ENCODE data around the gene DNAAF1.
"Not testable (repeated sequence)": the region's sequence is repeated elsewhere in the genome, so short reads cannot be mapped to it uniquely, and the experiment has no call there.

The DNAAF1 gene

DNA sequence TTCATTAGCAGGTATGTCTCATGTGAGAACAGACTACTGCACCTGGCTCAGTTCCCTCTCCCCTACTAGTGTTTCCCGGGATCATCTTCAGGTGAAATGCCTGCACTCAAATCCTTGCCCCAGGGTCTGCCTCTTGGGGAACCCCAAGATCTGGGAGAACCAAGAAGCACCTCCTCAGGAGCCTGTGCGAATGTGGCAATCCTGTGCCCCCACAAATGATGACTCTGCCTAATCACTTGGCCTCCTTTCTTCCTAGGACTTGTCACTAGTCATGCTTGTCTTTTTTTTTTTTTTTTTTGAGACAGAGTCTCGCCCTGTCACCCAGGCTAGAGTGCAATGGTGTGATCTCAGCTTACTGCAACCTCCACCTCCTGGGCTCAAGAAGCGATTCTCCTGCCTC, 67.5 kb downstream of the DNAAF1 start:
- no peak overlapping the region for H3K27ac ChIP-seq (ENCODE audit: low read length)
- H3K36me3 ChIP-seq (ENCODE audit: insufficient read depth, low read length), result no peaks in the 10 kb centered on the region
- H3K9me3 ChIP-seq (ENCODE audit: insufficient read depth, low read length, severe bottlenecking), result no peaks in the 10 kb centered on the region
- ATAC-seq (ENCODE audit: insufficient read depth, low read depth) (no peak), DNase-seq (no peak)
- no peak for TF ChIP-seq EZH2 (IDR thresholded peaks at IDR 0.05; ENCODE audit: borderline replicate concordance, low read depth, low read length, severe bottlenecking)
- TF ChIP-seq, protein P1, sequence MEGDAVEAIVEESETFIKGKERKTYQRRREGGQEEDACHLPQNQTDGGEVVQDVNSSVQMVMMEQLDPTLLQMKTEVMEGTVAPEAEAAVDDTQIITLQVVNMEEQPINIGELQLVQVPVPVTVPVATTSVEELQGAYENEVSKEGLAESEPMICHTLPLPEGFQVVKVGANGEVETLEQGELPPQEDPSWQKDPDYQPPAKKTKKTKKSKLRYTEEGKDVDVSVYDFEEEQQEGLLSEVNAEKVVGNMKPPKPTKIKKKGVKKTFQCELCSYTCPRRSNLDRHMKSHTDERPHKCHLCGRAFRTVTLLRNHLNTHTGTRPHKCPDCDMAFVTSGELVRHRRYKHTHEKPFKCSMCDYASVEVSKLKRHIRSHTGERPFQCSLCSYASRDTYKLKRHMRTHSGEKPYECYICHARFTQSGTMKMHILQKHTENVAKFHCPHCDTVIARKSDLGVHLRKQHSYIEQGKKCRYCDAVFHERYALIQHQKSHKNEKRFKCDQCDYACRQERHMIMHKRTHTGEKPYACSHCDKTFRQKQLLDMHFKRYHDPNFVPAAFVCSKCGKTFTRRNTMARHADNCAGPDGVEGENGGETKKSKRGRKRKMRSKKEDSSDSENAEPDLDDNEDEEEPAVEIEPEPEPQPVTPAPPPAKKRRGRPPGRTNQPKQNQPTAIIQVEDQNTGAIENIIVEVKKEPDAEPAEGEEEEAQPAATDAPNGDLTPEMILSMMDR (IDR thresholded peaks at IDR 0.05; ENCODE audit: borderline replicate concordance, extremely low read depth, low read length, poor library complexity, severe bottlenecking), result no peak
- no peaks in the 10 kb centered on the region for H3K79me2 ChIP-seq (ENCODE audit: insufficient read depth, low read length)
- H3K4me3 ChIP-seq (ENCODE audit: low read depth in 1 of 2, low read length in 2 of 2), result no peak overlapping the region
- H3K9ac ChIP-seq (ENCODE audit: low read depth, low read length), result no peak overlapping the region
- H3K4me2 ChIP-seq (ENCODE audit: insufficient read depth, low read length), result no peak overlapping the region
- H4K20me1 ChIP-seq (ENCODE audit: insufficient read depth, low read length), result peaks cover 2% of the 10 kb centered on the region; the same call in 1 of the 2 replicates
- H3K27me3 ChIP-seq (ENCODE audit: insufficient read depth, low read length, poor library complexity), result no peaks in the 10 kb centered on the region
- H2AFZ ChIP-seq (ENCODE audit: low read depth, low read length), result no peak overlapping the region
- H3K4me1 ChIP-seq (ENCODE audit: insufficient read depth, low read length), result no peaks in the 10 kb centered on the region

DNA sequence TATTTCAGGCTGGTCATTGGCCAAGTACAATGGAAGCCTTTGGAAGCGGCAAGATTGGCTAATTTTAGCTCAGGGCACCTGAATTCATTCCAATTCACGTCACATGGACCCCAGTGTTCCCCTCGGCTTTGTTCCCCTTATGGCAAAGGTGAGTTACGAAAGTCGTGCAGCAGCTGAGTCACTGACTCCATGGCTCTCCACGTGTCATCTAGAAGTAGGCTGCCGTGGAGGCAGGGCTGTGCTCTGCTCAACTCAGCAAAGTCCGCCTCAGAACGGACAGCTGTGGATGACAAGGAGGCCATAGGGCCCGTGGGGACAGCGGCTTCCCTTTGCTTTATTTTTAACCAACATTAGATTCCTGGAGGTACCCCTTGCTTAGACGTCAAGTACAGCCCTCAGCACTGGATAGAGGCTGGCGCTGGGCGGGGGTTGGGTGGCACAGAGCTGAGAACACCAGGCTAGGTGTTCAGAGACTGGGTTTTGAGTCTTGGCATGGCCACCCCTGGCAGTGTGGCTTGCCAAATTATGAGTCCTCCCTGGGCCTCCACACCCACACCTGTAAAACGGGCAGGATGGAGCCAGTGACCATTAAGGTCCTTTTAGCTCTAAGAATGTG, 69.5 kb downstream of the DNAAF1 start:
- no peak for DNase-seq
- H4K20me1 ChIP-seq (ENCODE audit: insufficient read depth, low read length), result no peaks in the 10 kb centered on the region
- H3K4me1 ChIP-seq (ENCODE audit: insufficient read depth, low read length), result no peaks in the 10 kb centered on the region
- no peak overlapping the region for H3K4me2 ChIP-seq (ENCODE audit: insufficient read depth, low read length)
- no peaks in the 10 kb centered on the region for H3K27me3 ChIP-seq (ENCODE audit: insufficient read depth, low read length, poor library complexity)
- no peak overlapping the region for H3K4me3 ChIP-seq (ENCODE audit: low read depth in 1 of 2, low read length in 2 of 2)
- no peaks in the 10 kb centered on the region for H3K36me3 ChIP-seq (ENCODE audit: insufficient read depth, low read length)
- no peak overlapping the region for H3K27ac ChIP-seq (ENCODE audit: low read length)
- no peaks in the 10 kb centered on the region for H3K79me2 ChIP-seq (ENCODE audit: insufficient read depth, low read length)
- TF ChIP-seq, protein P1 (IDR thresholded peaks at IDR 0.05; ENCODE audit: borderline replicate concordance, extremely low read depth, low read length, poor library complexity, severe bottlenecking), result no peak
- no peak for TF ChIP-seq EZH2 (IDR thresholded peaks at IDR 0.05; ENCODE audit: borderline replicate concordance, low read depth, low read length, severe bottlenecking)
- no peaks in the 10 kb centered on the region for H3K9me3 ChIP-seq (ENCODE audit: insufficient read depth, low read length, severe bottlenecking)
- no peak for ATAC-seq (ENCODE audit: insufficient read depth, low read depth)
- H3K9ac ChIP-seq (ENCODE audit: low read depth, low read length), result no peak overlapping the region
- no peak overlapping the region for H2AFZ ChIP-seq (ENCODE audit: low read depth, low read length)

DNA sequence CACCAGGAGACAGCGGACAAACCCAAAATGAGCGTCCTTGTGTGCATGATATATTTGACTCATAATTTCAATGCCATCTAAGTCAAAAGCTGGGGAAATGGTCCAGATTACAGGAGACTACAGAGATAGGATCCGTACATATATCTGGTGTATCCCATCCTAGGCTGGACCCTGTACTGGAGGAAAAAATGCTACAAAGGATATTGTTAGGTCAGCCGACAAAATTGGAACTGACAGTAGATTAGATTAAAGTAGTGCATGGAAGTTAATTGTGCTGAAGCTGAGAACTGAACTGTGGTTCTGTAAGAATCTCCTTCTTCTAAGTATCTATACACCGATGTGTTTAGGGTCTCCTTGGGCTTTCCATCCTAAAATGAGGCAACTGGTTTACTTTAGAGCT, 70.4 kb downstream of the DNAAF1 start:
- ATAC-seq (ENCODE audit: insufficient read depth, low read depth) (no peak), DNase-seq (no peak)
- Histone ChIP-seq H3K9me3 (ENCODE audit: insufficient read depth, low read length, severe bottlenecking) (no peaks in the 10 kb centered on the region), H3K27ac (ENCODE audit: low read length) (no peak overlapping the region), H3K36me3 (ENCODE audit: insufficient read depth, low read length) (no peaks in the 10 kb centered on the region), H4K20me1 (ENCODE audit: insufficient read depth, low read length) (no peaks in the 10 kb centered on the region), H3K9ac (ENCODE audit: low read depth, low read length) (no peak overlapping the region), H2AFZ (ENCODE audit: low read depth, low read length) (no peak overlapping the region), H3K79me2 (ENCODE audit: insufficient read depth, low read length) (no peaks in the 10 kb centered on the region), H3K4me3 (ENCODE audit: low read depth in 1 of 2, low read length in 2 of 2) (no peak overlapping the region), H3K4me2 (ENCODE audit: insufficient read depth, low read length) (no peak overlapping the region), H3K4me1 (ENCODE audit: insufficient read depth, low read length) (no peaks in the 10 kb centered on the region), H3K27me3 (ENCODE audit: insufficient read depth, low read length, poor library complexity) (no peaks in the 10 kb centered on the region)
- TF ChIP-seq, protein P1 (IDR thresholded peaks at IDR 0.05; ENCODE audit: borderline replicate concordance, extremely low read depth, low read length, poor library complexity, severe bottlenecking), result no peak
- no peak for TF ChIP-seq EZH2 (IDR thresholded peaks at IDR 0.05; ENCODE audit: borderline replicate concordance, low read depth, low read length, severe bottlenecking)

DNA sequence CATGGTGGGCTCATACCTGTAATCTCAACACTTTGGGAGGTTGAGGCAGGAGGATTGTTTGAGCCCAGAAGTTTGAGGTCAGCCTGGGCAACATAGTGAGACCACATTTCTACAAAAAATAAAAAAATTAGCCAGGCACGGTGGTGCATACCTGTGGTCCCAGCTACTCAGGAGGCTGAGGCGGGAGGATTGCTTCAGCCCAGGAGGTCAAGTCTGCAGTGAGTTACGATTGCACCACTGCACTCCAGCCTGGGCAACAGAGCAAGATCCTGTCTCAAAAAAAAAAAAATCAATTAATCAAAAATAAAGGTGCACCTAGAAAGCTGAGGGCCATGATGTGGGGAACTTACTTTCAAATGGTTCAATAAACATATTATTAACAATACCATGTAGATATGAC, 71.0 kb downstream of the DNAAF1 start:
- not testable (repeated sequence) for ATAC-seq (ENCODE audit: insufficient read depth, low read depth); H3K9me3 ChIP-seq (ENCODE audit: insufficient read depth, low read length, severe bottlenecking); DNase-seq; H3K9ac ChIP-seq (ENCODE audit: low read depth, low read length); H3K79me2 ChIP-seq (ENCODE audit: insufficient read depth, low read length); H3K27me3 ChIP-seq (ENCODE audit: insufficient read depth, low read length, poor library complexity); H3K4me1 ChIP-seq (ENCODE audit: insufficient read depth, low read length); H3K4me3 ChIP-seq (ENCODE audit: low read depth in 1 of 2, low read length in 2 of 2); H4K20me1 ChIP-seq (ENCODE audit: insufficient read depth, low read length); H2AFZ ChIP-seq (ENCODE audit: low read depth, low read length); H3K36me3 ChIP-seq (ENCODE audit: insufficient read depth, low read length); H3K27ac ChIP-seq (ENCODE audit: low read length); H3K4me2 ChIP-seq (ENCODE audit: insufficient read depth, low read length)
